EH (cell line): ENCODE data around the gene TRIM71.
A peak's percentile ranks its signal among the peaks of the same experiment; 100 is the strongest.
"Not testable (repeated sequence)": the region's sequence is repeated elsewhere in the genome, so short reads cannot be mapped to it uniquely, and the experiment has no call there.

Source experiments
- DNase-seq: peaks from one replicate; pipeline ENCODE4 v3.0.0-alpha.2; 2015; ENCODE audit warnings: low read depth

TRIM71 gene

GRCh38 chr3:32817558-32818228 lies at the start of gene TRIM71:
Gene TRIM71, plus strand, starts transcription at chr3:32817997. Its CDS starts 84 bp downstream, at chr3:32818081.
- DNase-seq = no peak

GRCh38 chr3:32778389-32778788 lies 39.4 kb upstream of the TRIM71 start:
- no peak for DNase-seq

DNA sequence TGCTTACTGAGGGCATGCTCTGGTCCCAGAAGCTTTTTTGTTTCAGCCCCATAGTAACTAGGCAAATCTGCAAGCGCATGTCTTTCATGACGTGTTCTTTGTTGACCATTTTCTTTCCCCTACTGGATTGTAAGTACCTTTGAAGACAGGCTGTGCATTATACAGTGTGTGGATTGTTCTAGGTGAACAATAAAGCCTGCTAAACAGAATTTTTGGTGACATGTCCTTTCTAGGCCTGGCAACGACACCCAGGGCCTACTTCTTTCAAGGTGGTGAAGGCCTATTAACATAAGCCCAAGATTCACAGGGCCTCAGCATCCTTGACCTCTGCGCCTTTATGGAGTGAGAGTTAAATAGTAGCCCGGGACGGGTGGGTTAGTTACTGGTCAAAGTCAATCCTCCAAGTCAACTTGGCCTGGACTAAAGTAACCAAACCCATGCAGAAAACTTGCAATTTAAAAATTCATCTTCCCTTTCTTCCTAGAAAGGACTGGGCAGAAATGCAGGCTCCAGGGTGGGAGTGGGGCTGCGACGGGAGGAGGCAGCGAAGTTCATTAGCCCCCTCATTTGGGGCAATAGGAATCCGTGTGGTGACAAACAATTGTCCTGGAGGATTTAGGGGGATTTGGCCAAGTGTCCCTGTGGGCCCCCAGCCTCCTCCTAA lies 37.6 kb upstream of the TRIM71 start:
- no peak for DNase-seq

DNA sequence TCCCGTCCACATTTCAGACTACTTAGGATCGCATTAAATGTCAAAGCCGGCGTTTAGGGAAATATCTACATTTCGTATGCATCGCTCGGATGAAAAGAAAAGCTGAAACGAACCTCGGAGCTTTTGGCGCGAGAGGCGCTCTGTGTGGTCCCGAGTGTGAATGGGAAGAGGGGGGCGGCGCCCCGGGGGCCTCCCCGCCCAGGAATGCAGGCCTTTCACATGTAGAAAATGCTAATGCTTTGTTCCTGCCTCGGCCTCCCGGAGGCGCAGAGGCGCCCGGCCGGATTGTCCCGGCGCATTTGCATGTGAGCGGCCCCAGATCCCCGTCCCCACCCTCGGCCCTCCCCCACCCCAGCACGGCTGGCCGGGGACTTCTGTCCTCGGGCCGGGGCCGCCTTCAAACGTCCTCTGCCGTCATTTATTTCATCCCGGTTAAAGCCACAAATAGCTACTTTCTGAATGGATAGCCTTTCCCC lies 37.0 kb upstream of the TRIM71 start:
- peak; percentile 57 for DNase-seq

DNA sequence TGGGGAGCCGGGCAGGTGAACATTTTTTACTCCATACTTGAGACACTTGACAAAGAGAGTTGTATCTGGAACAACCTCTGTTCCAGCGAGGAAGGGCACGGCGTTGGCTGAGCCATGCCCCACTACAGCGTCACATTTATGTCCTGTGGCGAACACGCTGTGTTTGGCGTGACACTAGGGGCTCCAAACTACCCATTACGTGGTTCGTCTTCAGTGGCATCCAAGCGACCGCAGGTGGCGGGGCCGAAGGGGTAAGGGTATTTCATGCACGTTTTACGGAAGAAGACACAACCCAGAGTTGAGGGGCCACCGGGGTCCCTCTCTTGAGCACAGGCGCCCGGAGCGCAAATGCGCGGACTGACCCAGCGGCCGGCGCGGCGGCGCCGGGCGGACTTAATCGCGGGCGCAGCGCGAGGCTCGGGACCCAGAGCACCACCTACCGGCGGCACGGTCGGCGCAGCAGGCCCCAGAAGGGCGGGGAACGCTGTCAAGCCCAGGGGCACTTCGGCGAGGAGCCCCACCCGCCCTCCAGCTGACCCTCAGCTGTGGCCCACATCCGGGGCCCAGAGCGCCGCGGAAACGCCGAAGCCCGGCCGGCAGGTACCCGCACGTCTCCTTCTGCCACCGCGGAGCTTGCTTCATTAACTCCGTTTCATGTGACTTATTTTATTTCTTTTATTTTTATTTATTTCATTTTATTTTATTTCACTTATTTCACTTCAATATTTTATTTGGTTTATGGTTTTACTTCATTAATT lies 36.4 kb upstream of the TRIM71 start:
- peak; percentile 78 for DNase-seq

GRCh38 chr3:32781969-32782270 lies 35.9 kb upstream of the TRIM71 start:
- DNase-seq = not testable (repeated sequence)

- no peak for DNase-seq
These were observed 35.4 kb upstream of the TRIM71 start for GRCh38 chr3:32782407-32782806.

DNA sequence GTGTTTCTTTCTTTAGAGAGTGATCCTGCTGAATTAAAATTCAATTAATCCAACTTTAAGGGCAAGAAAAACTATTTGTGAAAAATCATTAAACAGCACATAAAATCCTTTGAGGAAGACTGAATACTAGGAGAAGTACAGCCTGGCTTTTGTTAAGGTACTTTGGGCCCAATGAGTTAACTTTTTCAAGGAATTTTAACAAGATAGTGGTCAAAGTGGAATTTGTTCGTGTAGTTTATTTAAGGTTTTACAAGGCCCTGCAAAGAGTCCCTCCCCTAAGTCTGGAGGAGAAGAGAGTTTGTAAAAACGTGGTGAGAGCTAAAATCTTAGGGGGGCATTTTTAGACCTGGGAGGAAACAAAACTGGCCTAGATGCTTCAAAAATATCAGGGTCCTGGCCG lies 26.0 kb upstream of the TRIM71 start:
- peak; percentile 61 for DNase-seq

DNA sequence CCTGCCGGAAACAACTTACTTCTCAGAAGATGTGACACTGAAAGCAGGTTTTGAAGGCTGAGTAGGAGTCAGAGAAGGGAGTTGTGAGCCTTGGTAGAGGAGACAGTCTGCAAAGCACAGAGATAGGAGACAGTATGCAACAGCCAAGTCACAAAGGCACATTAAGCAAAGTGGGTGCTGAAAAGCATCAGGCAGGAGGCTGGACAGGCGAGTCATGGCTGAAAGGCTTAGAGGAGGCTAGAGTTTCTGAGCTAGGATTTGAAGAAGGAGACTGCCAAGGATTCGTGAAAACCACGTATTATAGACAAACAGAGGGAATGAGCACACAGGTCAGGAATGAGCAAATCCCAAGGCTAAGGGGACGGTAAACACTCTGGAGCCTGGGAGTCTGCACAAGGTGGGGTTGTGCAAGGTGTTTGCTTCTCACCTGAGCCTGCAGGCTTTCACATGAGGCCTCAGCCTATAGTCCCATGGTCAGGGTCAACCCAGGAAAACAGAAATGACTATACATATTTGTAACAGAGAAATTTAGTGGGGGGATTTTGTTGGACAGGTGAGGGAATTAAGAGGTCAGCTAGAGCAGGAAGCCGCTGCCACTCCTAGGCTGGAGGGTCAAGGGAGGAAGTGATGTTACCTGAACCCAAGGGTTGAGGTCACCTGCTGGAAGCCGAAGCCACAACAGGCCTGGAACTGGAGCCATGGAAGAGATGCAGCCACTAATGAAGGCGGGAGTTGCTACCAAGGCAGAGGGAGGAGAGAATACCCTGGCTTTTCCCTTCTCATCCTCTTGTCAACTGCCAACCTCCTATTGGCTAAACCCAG lies 23.1 kb upstream of the TRIM71 start:
- DNase-seq = peak; percentile 65

GRCh38 chr3:32796384-32796950 lies 21.3 kb upstream of the TRIM71 start:
- DNase-seq = not testable (repeated sequence)

- peak; percentile 29 for DNase-seq
These were observed 20.0 kb upstream of the TRIM71 start for GRCh38 chr3:32797776-32798175.

DNA sequence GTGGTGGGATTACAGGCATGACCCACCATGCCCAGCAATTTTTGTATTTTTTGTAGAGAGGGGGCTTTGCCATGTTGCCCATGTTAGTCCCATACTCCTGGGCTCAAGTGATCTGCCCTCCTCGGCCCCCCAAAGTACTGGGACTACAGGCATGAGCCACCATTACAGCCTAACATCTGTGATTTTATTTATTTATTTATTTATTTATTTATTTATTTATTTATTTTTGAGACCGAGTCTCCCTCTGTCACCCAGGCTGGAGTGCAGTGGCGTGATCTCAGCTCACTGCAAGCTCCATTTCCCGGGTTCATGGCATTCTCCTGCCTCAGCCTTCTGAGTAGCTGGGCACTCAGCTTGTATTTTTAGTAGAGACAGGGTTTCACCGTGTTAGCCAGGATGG lies 16.4 kb upstream of the TRIM71 start:
- not testable (repeated sequence) for DNase-seq

DNA sequence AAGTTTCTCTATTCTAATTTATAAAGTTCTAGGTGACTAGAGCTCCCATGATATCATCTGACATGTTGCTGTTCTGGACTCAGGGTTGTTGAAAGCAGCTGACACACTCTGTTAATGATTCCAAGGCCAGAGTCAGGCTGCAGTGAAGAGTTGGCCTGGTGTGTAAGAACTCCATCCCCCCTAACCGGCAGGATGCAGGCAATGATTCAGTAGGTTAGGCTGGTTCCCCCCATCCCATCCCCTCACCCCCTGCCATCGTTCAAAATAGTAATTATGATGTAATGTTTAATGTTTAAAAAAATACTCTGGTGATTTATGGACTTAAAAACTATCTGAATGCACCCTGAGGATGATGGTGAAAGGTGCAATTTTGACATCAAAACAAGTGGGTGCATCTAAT lies 4.6 kb upstream of the TRIM71 start:
- DNase-seq = no peak

DNA sequence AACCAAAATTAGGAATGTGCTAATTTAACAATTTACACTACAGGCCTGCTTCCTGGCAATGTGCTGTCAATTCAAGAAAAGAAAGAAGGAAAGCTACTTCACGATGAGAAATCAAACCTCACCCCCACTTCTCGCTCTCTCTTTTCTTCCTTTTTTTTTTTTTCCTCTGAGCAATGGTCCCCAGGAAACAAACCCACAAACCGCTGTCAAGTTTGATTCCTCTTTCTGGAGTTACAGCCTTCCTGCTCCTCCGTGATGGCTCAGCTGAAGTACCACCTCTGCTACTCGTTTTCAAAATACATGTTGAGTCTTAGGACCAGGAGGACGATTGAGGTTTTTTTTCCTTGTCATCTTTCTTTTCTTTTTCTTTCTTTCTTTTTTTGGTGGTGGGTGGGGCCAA lies 3.4 kb upstream of the TRIM71 start:
- no peak for DNase-seq

DNA sequence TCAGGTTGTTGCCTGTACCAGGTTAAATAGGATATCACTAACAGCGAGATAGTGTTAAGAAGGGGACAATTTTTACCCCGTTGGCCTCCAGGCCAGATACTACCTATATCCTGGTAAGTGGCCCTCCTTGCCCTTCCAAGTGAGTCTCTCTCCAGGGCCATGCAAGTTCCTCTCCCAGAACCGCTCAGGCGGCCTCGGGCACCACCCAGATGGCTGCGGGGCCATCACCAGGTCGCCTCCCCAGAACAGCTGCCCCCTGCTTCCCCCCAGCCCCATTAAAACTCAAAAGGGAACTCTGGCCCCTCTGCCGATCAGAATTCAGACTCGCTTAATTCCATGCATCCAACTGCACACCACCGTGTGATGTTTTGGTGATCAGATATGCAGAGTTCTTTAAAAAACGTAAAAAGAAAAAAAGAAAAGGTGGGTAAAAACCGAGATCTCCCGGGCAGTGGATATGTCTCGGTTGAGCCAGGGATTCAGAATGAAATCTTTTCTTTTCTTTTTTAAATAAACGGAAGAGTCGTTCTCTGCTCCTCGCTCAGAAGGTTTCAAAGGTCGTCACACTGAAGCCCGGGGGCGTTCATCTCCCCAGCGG lies 1.9 kb upstream of the TRIM71 start:
- no peak for DNase-seq

GRCh38 chr3:32816439-32817256 lies 1.1 kb upstream of the TRIM71 start:
- peak; percentile 22 for DNase-seq

DNA sequence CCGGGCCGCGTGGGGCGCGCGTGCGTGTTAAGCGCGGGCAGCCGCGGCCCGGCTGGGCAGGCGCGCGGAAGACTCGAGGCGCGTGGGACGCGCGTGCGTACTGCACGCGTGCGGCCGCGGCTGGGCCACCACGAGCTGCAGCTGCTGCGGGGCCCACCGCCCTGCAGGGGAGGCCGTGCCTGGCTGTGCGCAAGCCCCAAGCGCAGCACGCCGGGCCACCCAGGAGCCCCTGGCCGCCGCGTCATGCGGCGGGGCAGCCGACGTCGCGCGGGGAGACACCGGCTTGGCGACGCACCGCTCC lies 590 bp upstream of the TRIM71 start:
- DNase-seq = no peak

DNA sequence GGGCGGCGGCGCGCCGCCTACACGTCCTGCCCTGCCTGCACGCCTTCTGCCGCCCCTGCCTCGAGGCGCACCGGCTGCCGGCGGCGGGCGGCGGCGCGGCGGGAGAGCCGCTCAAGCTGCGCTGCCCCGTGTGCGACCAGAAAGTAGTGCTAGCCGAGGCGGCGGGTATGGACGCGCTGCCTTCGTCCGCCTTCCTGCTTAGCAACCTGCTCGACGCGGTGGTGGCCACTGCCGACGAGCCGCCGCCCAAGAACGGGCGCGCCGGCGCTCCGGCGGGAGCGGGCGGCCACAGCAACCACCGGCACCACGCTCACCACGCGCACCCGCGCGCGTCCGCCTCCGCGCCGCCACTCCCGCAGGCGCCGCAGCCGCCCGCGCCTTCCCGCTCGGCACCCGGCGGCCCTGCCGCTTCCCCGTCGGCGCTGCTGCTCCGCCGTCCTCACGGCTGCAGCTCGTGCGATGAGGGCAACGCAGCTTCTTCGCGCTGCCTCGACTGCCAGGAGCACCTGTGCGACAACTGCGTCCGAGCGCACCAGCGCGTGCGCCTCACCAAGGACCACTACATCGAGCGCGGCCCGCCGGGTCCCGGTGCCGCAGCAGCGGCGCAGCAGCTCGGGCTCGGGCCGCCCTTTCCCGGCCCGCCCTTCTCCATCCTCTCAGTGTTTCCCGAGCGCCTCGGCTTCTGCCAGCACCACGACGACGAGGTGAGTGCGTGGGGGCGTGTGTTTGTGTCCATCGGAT lies 602 bp downstream of the TRIM71 start:
- no peak for DNase-seq

DNA sequence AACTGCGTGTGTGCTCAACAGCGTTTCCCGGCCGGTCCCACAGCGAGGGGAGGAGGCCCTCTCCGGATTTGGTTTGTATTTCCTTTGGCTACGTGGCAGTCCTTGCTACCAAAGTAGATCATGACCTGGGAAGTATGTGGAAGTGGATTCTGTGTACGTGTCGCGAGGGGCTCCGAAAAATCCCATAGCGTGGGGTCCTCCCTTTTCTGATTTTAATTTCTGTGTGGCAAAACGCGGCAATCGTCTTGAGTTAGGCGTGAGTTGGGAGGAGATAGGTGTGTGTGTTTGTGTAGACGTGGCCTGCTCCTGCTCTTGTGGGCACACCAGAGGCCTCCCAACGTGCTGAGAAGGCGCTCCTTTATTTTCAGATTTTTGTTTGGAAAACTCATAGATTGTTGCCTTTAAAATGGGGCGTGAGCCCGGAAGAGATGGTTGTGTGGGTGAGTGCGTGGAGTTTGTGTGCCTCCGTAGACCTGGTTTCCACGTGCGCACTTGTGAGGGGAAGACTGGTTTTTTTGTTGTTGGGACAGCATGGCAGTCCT lies 1.2 kb downstream of the TRIM71 start:
- DNase-seq = no peak
